C4-2B (cell line): Measurements from ENCODE around the gene ZBTB16.

Source experiments
- H3K27ac ChIP-seq: fragments of 450-650 bp; 2 replicates; pipeline ENCODE4 v1.5.1; 2017
- ZFX ChIP-seq: fragments of 450-650 bp; IDR thresholded peaks from 2 replicates; pipeline ENCODE4 v1.6.1; 2017
- TF ChIP-seq, protein P1 (sequence below): fragments of 450-650 bp; conservative IDR thresholded peaks from 2 replicates; pipeline ENCODE4 v1.5.1; 2017; ENCODE audit warnings: mild to moderate bottlenecking

ZBTB16 gene

DNA sequence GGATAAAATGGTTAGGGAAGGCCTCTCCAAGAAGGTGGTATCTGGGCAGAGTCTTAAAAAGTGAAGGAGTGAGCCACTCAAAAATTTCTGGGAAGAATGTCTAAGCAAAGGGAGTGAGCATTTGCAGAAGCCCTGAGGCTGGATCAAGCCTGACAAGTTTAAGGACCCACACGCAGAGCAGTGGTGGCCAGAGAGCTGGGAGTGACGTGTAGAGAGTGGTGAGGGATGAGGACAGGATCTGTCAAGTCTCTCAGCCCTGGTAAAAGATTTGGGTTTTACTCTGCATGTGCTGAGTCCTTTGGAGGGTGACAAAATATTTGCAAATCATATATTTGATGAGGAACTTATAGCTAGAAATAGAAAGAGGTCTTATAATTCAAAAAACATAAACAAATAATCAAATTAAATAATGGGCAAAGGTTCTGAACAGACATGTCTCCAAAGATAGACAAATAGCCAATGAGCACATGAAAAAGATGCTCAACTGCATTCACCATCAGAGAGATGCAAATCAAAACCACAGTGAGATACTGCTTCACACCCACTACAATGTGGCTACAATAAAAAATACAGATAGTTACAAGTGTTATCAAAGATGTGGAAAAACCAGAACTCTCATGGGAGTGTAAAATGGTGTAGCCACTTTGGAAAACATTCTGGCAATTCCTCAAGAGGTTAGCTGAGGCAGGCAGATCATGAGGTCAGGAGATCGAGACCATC, 129.5 kb downstream of the ZBTB16 start:
- H3K27ac ChIP-seq = no peak overlapping the region
- TF ChIP-seq, protein P1, sequence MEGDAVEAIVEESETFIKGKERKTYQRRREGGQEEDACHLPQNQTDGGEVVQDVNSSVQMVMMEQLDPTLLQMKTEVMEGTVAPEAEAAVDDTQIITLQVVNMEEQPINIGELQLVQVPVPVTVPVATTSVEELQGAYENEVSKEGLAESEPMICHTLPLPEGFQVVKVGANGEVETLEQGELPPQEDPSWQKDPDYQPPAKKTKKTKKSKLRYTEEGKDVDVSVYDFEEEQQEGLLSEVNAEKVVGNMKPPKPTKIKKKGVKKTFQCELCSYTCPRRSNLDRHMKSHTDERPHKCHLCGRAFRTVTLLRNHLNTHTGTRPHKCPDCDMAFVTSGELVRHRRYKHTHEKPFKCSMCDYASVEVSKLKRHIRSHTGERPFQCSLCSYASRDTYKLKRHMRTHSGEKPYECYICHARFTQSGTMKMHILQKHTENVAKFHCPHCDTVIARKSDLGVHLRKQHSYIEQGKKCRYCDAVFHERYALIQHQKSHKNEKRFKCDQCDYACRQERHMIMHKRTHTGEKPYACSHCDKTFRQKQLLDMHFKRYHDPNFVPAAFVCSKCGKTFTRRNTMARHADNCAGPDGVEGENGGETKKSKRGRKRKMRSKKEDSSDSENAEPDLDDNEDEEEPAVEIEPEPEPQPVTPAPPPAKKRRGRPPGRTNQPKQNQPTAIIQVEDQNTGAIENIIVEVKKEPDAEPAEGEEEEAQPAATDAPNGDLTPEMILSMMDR = no peak
- TF ChIP-seq ZFX = no peak

DNA sequence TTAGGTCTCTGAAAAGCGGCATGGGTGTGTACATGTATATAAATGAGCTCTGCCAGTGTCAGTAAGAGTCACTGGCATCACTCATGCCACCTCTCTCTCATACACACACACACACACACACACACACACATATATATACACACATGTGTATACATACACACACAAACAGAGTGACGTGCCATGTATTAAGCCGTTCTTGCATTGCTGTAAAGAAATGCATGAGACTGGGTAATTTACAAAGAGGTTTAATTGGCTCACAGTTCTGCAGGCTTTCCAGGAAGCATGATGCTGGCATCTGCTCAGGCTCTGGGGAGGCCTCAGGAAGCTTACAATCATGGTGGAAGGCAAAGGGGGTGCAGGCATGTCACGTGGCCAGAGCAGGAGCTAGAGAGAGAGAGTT, 131.1 kb downstream of the ZBTB16 start:
- no peak for TF ChIP-seq ZFX
- TF ChIP-seq, protein P1 = no peak
- no peak overlapping the region for H3K27ac ChIP-seq

DNA sequence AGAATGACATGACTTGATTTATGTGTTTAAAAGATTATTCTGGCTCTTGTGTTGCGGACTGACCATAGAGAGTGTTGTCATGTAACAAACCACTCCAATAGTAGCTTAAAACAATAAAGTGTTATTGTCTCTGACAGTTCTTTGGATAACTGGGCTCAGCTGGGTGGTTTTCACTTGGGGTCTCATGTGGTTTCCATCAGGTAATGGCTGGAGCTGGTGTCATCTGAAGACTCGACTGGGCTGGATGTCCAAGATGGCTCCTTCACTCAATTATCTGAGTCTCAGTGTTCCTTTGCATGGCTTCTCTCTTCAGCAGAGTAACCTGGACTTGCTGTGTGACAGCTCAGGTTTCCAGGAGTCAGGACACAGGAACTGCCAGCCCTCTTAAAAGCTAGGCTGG, 132.4 kb downstream of the ZBTB16 start:
- peak overlapping the region; percentile 96; the same call in 1 of the 2 replicates for H3K27ac ChIP-seq

DNA sequence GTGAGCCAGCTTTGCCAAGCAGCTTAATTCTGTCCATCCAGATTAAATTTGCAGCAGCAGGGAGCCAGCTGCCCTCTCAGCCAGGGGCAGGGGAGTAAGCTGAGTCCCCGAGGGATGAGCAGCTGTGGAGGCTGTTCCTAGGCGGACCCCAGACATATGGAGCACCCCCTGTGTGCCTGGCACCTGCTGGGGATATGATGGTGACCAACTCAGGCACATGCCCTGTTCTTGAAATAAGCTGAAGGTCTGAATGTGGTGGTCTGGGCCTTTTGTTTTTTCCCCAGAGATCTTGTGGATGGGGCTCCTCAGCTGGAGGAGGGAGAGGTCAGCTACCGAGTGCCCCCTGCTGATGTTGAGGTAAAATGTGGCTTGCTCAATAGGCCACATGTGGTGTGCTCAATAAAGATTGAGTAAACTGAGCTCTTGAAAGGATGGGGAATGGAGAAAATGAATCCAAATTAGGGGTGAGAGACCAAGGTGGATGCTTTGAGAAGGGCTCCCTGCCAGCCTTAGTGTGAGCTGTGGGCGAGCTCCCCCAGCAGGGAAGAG, 133.4 kb downstream of the ZBTB16 start:
- H3K27ac ChIP-seq = peak overlapping the region; percentile 96
- TF ChIP-seq ZFX = no peak
- TF ChIP-seq, protein P1 = no peak

More for the DNA sequence above, 132.4 kb downstream of the ZBTB16 start:
- TF ChIP-seq, protein P1 = no peak
- TF ChIP-seq ZFX = no peak

DNA sequence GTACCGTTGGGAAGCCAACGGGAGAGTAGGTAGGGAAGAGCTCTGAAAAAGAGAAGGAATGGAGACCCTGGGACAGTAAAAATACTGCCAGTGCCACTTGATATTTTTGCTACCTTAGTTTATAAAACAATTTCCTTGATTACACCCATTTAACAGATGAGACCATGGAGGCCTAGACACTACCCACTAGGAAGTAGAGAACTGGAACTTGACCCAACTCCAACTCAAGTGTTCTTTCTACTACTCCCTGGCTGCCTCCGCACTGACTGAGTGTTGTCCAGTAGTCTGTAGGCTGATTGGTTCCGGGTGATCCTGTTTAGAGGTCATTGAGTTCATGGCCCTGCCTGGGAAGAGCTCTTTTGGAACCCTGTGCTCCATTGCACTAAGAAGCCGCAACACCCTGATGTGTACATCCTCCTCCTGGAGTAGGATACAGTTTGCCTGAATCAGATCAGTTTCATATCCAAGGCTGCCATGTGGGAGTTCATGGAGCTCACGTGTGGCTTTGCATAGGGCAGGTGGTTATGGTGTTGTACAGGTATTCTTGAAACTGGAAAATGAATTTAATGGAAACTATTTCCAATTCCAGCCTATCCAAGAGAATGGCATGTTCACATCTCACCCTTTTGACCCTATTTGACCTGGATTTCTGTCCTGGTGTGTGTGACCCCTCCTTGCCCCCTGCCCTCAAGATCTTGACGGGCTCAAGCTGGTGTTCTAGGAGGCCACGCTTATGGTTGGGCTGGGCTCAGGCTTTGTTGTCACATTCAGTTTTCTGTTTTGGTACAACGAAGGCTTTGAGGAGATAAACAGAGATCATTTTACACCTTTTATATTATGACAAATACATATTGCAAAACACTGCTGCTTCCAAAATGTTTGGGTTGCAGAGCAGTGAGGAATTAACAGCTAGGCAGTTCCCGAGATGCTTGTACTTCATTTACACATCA, 134.5 kb downstream of the ZBTB16 start:
- H3K27ac ChIP-seq = peak overlapping the region; percentile 96
- TF ChIP-seq, protein P1 = no peak
- TF ChIP-seq ZFX = peak; percentile 8; the same call in 1 of the 2 replicates

DNA sequence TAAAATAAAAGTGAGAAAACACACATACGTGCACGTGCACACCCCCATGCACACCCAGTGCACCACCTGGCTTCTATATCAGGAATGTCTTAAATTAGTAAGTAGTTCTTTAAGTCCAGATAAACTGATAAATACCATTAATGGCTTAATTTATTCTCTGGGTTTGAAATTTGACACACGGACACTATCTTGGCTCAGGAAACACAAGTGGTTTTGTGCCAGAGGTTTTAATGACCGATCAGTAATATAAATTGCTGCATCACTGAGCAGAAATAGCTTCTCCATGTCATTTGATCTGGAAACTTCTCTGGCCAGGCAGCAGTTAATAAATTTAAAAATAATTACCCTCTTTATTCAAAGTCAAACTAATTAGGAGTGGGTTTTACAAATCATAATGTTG, 135.2 kb downstream of the ZBTB16 start:
- peak overlapping the region; percentile 96 for H3K27ac ChIP-seq
- TF ChIP-seq ZFX = no peak
- TF ChIP-seq, protein P1 = no peak
